Peyer's patch (tissue), 4 donors: ENCODE measurements around the gene STARD3NL. TPM values are rescaled to one million over a fixed set of nuclear protein-coding genes. Genes with fewer than 3 reads are reported as not detected.

Experiments used
- DNase-seq, 3 donors: peaks; one replicate each; pipeline ENCODE4 v3.0.0-alpha.2; 2017 to 2019
- H3K27ac ChIP-seq, 4 donors: fragments of 200-600 bp; sonication (generic); one replicate each; pipeline ENCODE4 v1.5.1; 2016 to 2019
- H3K27me3 ChIP-seq, 2 donors: fragments of 200-600 bp; sonication (generic); one replicate each; pipeline ENCODE4 v1.5.1; 2019
- H3K36me3 ChIP-seq, 3 donors: fragments of 200-600 bp; sonication (generic); one replicate each; pipeline ENCODE4 v1.5.1; 2016 to 2019
- H3K4me1 ChIP-seq, 4 donors: fragments of 200-600 bp; sonication (generic); one replicate each; pipeline ENCODE4 v1.5.1; 2016 to 2019
- H3K4me3 ChIP-seq, 4 donors: fragments of 200-600 bp; sonication (generic); 1 replicate in 3 of 4; 2 replicates in 1 of 4; pipeline ENCODE4 v1.5.1; 2016 to 2019; ENCODE audit warnings: mild to moderate bottlenecking in 1 of 4
- H3K9me3 ChIP-seq, 4 donors: fragments of 200-600 bp; sonication (generic); one replicate each; pipeline ENCODE4 v1.5.1; 2016 to 2019; ENCODE audit warnings: mild to moderate bottlenecking in 1 of 4
- CTCF ChIP-seq, 6 experiments: fragments of 450-650 bp in 4 of 6; fragments of 200-600 bp in 2 of 6; sonication (generic) in 1 of 6; IDR thresholded peaks; one replicate each; pipeline ENCODE4 v1.5.1; 2017 to 2019; ENCODE audit warnings: antibody characterized with exemption in 6 of 6, mild to moderate bottlenecking in 3 of 6, moderate library complexity in 1 of 6
- POLR2A ChIP-seq, 2 donors: fragments of 450-650 bp; IDR thresholded peaks; one replicate each; pipeline ENCODE4 v1.5.1; 2017; ENCODE audit warnings: antibody characterized with exemption in 2 of 2, mild to moderate bottlenecking in 2 of 2, moderate library complexity in 2 of 2
- total RNA-seq, 4 donors: library from RNA; depleted of rRNA; stranded (reverse); fragments of >200 nt; gene quantifications; one replicate each; pipeline ENCODE4 v1.1.0, GENCODE V29; 2016

Gene STARD3NL
- total RNA-seq, 4 donors from 2014 or later: 18.9 to 47.1 (median 23.2) TPM

- H3K36me3 ChIP-seq: no peaks in the 10 kb centered on the region
- no peak overlapping the region for H3K27ac ChIP-seq
- no peaks in the 10 kb centered on the region for H3K27me3 ChIP-seq
- H3K9me3 ChIP-seq: no peaks in the 10 kb centered on the region
- H3K4me1 ChIP-seq: peaks cover 0 to 5% (median 0%) of the 10 kb centered on the region in 4 donors
- no peak overlapping the region for H3K4me3 ChIP-seq
- TF ChIP-seq CTCF (IDR thresholded peaks at IDR 0.05) (no peak), POLR2A (IDR thresholded peaks at IDR 0.05) (no peak)
- no peak for DNase-seq
Observed at GRCh38 chr7:38199782-38200181, 21.7 kb downstream of the STARD3NL start.

GRCh38 chr7:38206071-38206470 is 28.0 kb downstream of the STARD3NL start:
- H3K4me3 ChIP-seq: no peak overlapping the region
- H3K27ac ChIP-seq: no peak overlapping the region
- H3K36me3 ChIP-seq: peaks cover 0 to 9% (median 0%) of the 10 kb centered on the region in 3 donors
- no peaks in the 10 kb centered on the region for H3K27me3 ChIP-seq
- no peaks in the 10 kb centered on the region for H3K4me1 ChIP-seq
- H3K9me3 ChIP-seq: no peaks in the 10 kb centered on the region
- DNase-seq: no peak
- TF ChIP-seq CTCF (IDR thresholded peaks at IDR 0.05) (no peak), POLR2A (IDR thresholded peaks at IDR 0.05) (no peak)

- no peak overlapping the region for H3K27ac ChIP-seq
- H3K9me3 ChIP-seq: no peaks in the 10 kb centered on the region
- peaks cover 0 to 9% (median 0%) of the 10 kb centered on the region in 3 donors for H3K36me3 ChIP-seq
- no peak for DNase-seq
- no peak for TF ChIP-seq POLR2A (IDR thresholded peaks at IDR 0.05)
- no peak for TF ChIP-seq CTCF (IDR thresholded peaks at IDR 0.05)
- H3K4me1 ChIP-seq: no peaks in the 10 kb centered on the region
- H3K27me3 ChIP-seq: no peaks in the 10 kb centered on the region
- H3K4me3 ChIP-seq: no peak overlapping the region
Observed at GRCh38 chr7:38207843-38208242, 29.8 kb downstream of the STARD3NL start.

GRCh38 chr7:38211486-38211885 is 33.4 kb downstream of the STARD3NL start:
- Histone ChIP-seq H3K36me3 (peaks cover 0 to 9% (median 0%) of the 10 kb centered on the region in 3 donors), H3K27ac (no peak overlapping the region), H3K9me3 (no peaks in the 10 kb centered on the region), H3K27me3 (no peaks in the 10 kb centered on the region), H3K4me3 (no peak overlapping the region), H3K4me1 (peaks cover 0 to 11% (median 0%) of the 10 kb centered on the region in 4 donors)
- no peak for TF ChIP-seq CTCF (IDR thresholded peaks at IDR 0.05)
- no peak for TF ChIP-seq POLR2A (IDR thresholded peaks at IDR 0.05)
- DNase-seq: no peak

GRCh38 chr7:38211940-38212339 is 33.9 kb downstream of the STARD3NL start:
- Histone ChIP-seq H3K27ac (no peak overlapping the region), H3K4me3 (no peak overlapping the region), H3K36me3 (peaks cover 0 to 12% (median 0%) of the 10 kb centered on the region in 3 donors), H3K4me1 (peaks cover 0 to 11% (median 0%) of the 10 kb centered on the region in 4 donors), H3K27me3 (no peaks in the 10 kb centered on the region), H3K9me3 (no peaks in the 10 kb centered on the region)
- no peak for TF ChIP-seq POLR2A (IDR thresholded peaks at IDR 0.05)
- no peak for TF ChIP-seq CTCF (IDR thresholded peaks at IDR 0.05)
- no peak for DNase-seq

- Histone ChIP-seq H3K27ac (no peak overlapping the region), H3K27me3 (no peaks in the 10 kb centered on the region), H3K36me3 (peaks cover 0 to 34% (median 0%) of the 10 kb centered on the region in 3 donors), H3K4me1 (peaks cover 0 to 11% (median 0%) of the 10 kb centered on the region in 4 donors), H3K9me3 (no peaks in the 10 kb centered on the region), H3K4me3 (no peak overlapping the region)
- DNase-seq: no peak
- TF ChIP-seq POLR2A (IDR thresholded peaks at IDR 0.05) (no peak), CTCF (IDR thresholded peaks at IDR 0.05) (no peak)
Observed at GRCh38 chr7:38215115-38215514, 37.1 kb downstream of the STARD3NL start.
